K562 (cell line): ENCODE measurements around the gene ADAMTSL2.

Experiments
- BACH1 ChIP-seq: fragments of 200-800 bp; sonication (Bioruptor generic); IDR thresholded peaks from 2 replicates; pipeline ENCODE4 v1.6.1; 2016; ENCODE audit warnings: missing genetic modification characterization, missing compliant biosample characterization
- BHLHE40 ChIP-seq: IDR thresholded peaks from 2 replicates; pipeline ENCODE4 v1.6.1; 2011; ENCODE audit warnings: low read length, improper control_type of control experiment
- CBX1 ChIP-seq: sonication (generic); IDR thresholded peaks from 2 replicates; pipeline ENCODE4 v1.6.1; 2016; ENCODE audit warnings: antibody characterized with exemption, low read depth, mild to moderate bottlenecking
- CREBBP ChIP-seq: IDR thresholded peaks from one replicate; pipeline ENCODE4 v1.6.1; 2012; ENCODE audit warnings: low read depth, mild to moderate bottlenecking, control low read depth, inconsistent platforms, low read length
- CTCF ChIP-seq, 3 experiments: IDR thresholded peaks in 2 of 3; conservative IDR thresholded peaks in 1 of 3; 2 replicates each; pipeline ENCODE4 v1.5.1; 2011 to 2012; ENCODE audit warnings: low read length in 3 of 3, mild to moderate bottlenecking in 3 of 3, control low read depth in 2 of 3, improper control_type of control experiment in 1 of 3, inconsistent platforms in 1 of 3, low read depth in 1 of 3, mixed read lengths in 1 of 3, moderate library complexity in 1 of 3; ENCODE audit not compliant: insufficient read depth in 2 of 3
- DLX4 ChIP-seq: fragments of 250-450 bp; sonication (Bioruptor Pico); IDR thresholded peaks from 2 replicates; pipeline ENCODE4 v1.6.1; 2021; ENCODE audit warnings: mild to moderate bottlenecking
- E4F1 ChIP-seq: fragments of 250-450 bp; sonication (Bioruptor Pico); IDR thresholded peaks from 2 replicates; pipeline ENCODE4 v1.5.0; 2021; ENCODE audit warnings: mild to moderate bottlenecking, borderline replicate concordance
- EGR1 ChIP-seq: fragments of 450-650 bp; conservative IDR thresholded peaks from 2 replicates; pipeline ENCODE4 v1.6.1; 2017; ENCODE audit warnings: mild to moderate bottlenecking
- ESRRA ChIP-seq: fragments of 450-650 bp; IDR thresholded peaks from 2 replicates; pipeline ENCODE4 v1.6.1; 2014; ENCODE audit warnings: low read depth, mild to moderate bottlenecking, moderate library complexity, borderline replicate concordance
- HDAC2 ChIP-seq: fragments of 450-650 bp; IDR thresholded peaks from 2 replicates; pipeline ENCODE4 v1.6.1; 2016; ENCODE audit warnings: mild to moderate bottlenecking
- MIER1 ChIP-seq: fragments of 450-650 bp; IDR thresholded peaks from 2 replicates; pipeline ENCODE4 v1.6.1; 2016; ENCODE audit warnings: antibody characterized with exemption, mild to moderate bottlenecking, low read depth
- TF ChIP-seq, protein P1 (sequence below): sonication (generic); formaldehyde crosslinking; IDR thresholded peaks from 2 replicates; pipeline ENCODE4 v1.8.1; 2023; ENCODE audit warnings: mild to moderate bottlenecking, missing genetic modification reagents
- TF ChIP-seq, protein P2 (sequence below): sonication (generic); formaldehyde crosslinking; IDR thresholded peaks from 2 replicates; pipeline ENCODE4 v1.8.0; 2022; ENCODE audit warnings: mild to moderate bottlenecking, missing genetic modification reagents

DNA sequence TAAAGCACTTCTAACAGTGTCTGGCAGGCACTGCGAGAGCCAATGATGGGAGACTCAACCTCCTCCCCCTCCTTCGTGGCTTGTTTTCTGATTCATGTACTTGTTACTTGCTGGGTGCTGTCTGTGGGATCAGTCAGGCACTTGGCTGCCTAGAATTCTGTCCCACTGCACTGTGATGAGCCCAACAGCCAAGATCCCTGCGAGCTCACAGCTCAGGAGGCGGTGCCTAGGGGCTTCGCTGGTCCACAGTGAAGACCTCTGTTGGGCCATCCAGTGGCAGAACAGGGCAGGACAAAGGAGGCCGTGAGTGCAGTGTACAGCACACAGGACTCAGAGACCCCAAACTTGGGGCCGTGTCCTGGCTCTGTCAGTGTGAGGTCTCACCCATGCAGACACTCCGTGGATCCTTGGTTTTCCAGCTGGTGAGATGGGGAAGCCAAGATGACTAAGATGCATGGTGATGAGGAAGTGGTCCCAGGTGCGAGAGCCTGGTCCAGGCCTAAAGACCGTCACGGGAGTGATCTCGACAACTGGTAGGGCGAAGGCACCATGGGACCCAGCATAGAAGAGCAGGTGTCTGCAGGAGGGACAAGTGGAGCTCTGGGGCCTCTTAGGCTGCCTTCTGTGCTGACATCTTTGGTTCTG, 29.2 kb upstream of the ADAMTSL2 start:
- TF ChIP-seq CREBBP (no peak), CTCF (IDR thresholded peaks at IDR 0.05 in 2 of 3, conservative IDR thresholded peaks at IDR 0.05 in 1 of 3; ENCODE audit: insufficient read depth in 2 of 3, low read depth in 1 of 3, low read length in 3 of 3) (no peak), EGR1 (no peak), BACH1 (tag) (no peak), BHLHE40 (no peak), ESRRA (no peak), HDAC2 (no peak), E4F1 (CRISPR knock-in tag) (no peak), DLX4 (no peak), MIER1 (no peak), CBX1 (no peak)
- TF ChIP-seq, protein P1, sequence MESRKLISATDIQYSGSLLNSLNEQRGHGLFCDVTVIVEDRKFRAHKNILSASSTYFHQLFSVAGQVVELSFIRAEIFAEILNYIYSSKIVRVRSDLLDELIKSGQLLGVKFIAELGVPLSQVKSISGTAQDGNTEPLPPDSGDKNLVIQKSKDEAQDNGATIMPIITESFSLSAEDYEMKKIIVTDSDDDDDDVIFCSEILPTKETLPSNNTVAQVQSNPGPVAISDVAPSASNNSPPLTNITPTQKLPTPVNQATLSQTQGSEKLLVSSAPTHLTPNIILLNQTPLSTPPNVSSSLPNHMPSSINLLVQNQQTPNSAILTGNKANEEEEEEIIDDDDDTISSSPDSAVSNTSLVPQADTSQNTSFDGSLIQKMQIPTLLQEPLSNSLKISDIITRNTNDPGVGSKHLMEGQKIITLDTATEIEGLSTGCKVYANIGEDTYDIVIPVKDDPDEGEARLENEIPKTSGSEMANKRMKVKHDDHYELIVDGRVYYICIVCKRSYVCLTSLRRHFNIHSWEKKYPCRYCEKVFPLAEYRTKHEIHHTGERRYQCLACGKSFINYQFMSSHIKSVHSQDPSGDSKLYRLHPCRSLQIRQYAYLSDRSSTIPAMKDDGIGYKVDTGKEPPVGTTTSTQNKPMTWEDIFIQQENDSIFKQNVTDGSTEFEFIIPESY (CRISPR knock-in tag), result no peak
- TF ChIP-seq, protein P2, sequence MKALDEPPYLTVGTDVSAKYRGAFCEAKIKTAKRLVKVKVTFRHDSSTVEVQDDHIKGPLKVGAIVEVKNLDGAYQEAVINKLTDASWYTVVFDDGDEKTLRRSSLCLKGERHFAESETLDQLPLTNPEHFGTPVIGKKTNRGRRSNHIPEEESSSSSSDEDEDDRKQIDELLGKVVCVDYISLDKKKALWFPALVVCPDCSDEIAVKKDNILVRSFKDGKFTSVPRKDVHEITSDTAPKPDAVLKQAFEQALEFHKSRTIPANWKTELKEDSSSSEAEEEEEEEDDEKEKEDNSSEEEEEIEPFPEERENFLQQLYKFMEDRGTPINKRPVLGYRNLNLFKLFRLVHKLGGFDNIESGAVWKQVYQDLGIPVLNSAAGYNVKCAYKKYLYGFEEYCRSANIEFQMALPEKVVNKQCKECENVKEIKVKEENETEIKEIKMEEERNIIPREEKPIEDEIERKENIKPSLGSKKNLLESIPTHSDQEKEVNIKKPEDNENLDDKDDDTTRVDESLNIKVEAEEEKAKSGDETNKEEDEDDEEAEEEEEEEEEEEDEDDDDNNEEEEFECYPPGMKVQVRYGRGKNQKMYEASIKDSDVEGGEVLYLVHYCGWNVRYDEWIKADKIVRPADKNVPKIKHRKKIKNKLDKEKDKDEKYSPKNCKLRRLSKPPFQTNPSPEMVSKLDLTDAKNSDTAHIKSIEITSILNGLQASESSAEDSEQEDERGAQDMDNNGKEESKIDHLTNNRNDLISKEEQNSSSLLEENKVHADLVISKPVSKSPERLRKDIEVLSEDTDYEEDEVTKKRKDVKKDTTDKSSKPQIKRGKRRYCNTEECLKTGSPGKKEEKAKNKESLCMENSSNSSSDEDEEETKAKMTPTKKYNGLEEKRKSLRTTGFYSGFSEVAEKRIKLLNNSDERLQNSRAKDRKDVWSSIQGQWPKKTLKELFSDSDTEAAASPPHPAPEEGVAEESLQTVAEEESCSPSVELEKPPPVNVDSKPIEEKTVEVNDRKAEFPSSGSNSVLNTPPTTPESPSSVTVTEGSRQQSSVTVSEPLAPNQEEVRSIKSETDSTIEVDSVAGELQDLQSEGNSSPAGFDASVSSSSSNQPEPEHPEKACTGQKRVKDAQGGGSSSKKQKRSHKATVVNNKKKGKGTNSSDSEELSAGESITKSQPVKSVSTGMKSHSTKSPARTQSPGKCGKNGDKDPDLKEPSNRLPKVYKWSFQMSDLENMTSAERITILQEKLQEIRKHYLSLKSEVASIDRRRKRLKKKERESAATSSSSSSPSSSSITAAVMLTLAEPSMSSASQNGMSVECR (CRISPR knock-in tag), result no peak
